HG02973 (cell line): ENCODE measurements around the gene BRPF3.

Experiments
- ATAC-seq: cut with Tn5 transposase; IDR thresholded peaks from one replicate; pipeline ENCODE4 v1.9.1; 2021; ENCODE audit warnings: moderate library complexity; ENCODE audit not compliant: unreplicated experiment

BRPF3 gene

DNA sequence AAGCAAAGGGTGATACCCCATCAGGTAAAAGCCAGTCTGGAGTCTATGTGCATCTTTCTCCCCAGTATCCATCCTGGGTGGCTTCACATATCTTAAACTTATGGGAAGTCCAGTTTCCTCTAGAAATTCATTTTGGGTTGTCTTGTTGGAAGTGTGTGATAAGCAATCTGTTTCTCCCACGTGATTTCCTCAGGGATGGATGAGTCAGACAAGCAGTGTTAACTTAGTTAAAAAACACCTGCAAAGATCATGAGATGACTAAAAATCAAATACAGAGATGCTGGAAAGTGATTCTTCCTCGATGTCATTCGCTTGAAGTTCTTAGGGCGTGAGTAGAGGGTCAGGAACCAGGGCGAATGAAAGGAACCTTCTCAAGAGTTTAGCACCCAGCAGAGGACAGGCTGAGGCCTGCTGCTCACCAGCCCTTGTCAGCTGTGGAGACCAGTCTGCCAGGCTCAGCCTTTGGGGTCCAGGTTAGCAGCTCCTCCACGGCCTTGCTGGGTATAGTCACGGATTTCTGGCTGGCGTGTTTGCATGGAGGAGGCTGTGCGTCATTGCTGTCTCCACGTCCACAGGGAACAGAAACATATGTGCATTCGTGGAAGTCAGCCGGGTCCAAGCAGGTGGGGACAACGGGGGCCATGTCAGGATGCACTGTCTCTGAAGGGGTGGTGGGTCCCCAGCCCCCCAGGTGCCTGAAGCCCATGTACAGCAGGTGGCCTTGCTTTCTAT, 70.5 kb downstream of the BRPF3 start:
- no peak for ATAC-seq

DNA sequence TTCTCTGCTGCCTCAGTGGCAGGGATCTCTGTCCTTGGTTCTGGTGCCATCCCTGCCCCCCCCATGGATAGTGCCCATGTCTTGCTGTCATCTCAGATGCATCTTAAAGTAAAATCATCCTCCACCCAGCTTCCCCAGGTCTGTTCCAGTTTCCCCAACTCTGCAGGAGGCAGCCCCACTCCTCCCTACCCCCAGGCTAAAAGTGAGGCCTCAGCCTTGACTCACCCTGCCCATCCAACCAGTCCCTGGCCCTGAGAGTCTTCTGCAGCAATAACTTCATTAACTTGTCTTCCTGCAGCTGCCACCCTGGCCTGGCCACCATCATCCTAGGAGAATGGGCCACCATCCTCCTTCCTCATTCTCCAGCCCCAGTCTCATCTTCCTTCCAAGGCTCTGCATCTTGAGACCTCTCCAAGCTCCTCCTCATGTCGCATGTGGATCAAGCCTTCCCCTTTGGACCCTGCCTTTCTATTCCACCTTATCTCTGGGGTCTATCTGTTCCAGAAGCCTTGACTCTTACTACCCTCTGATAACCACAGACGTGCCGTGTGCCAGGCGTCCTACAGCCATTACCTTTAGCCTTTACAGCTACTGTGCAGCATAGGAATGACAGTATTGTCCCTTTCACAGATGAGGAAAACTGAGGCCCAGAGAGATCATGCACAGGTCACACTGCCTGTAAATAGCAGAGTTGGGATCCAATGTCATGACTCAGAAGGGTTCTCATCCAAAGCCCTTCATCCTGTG, 71.4 kb downstream of the BRPF3 start:
- no peak for ATAC-seq

DNA sequence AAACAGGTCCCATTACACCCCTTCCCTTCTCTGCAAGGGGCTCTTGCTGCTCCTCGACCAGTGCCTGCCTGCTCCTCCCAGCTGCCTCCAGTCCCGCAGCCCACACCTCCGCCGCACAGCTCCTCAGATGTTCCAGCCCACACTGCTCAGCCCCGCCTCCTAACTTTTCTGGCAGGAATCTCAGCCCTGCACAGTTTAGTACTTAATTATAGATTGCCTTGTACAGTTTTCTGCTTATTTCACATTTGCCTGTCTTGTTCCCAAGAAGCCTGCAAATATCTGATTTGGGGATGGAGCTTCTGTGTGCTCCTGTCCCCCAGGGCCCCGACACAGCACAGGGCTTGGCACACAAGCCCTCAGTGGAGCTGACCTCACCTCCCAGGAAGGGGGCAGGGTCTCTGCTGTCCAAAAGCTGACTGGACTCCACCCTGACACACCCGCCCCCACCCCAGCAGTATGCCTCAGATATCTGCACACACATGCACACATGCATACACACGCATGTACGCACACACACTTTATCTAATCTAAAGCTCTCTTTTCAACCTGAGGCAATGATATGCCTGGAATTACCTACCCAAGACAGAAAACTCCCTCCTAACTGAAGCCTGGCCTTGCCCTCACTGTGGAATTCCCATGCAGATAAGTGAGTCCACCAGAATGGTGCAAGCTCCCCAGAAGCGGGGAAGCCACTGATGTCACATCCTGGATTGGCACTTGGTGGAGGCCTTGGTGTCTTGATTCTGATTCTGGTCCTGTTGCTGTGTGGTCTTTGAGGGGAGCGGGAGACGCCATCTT, 72.1 kb downstream of the BRPF3 start:
- ATAC-seq: no peak

DNA sequence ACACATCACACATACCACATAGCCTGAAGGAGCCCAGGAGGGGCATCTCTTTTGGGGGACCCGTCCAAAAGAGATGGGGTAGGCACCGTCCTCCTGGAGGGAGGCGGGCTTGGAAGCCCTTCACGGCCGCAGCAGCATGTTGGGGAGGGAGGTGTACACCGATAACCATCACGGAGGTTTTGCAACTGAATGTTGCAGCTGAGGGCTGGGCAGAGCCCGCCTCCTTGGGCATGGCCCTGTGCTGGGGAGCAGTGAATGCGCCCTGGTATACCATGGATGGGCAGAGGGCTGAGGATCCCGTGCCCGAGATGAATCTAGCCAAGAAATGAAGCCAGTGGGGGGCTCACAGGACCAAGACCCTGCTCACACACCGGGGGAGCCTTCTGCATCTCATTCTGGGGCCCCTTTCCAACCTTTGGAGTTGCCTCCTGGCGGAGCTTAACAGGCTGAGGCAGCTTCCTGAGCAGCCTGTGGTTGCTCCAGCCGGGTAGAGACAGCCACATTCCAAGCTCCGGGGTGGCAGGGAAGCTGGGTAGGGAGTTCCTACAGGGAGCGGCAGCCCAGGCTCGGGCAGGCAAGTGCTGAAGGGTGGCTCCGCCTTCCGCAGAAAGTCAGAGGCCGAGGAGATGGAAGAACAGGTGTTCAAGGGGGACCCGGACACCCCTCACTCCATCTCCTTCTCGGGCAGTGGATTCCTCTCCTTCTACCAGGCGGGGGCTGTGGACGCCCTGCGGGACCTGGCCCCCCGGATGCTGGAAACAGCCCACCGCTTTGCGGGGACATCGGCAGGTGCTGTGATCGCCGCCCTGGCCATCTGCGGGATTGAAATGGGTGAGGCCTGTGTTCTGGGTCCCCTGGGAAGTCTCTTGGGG, 73.5 kb downstream of the BRPF3 start, which contains the start of gene PNPLA1:
PNPLA1 (plus strand) TSS at position 227 of the 872 bp plus-strand sequence; CDS start at position 627, 400 bp downstream.
- ATAC-seq: no peak

DNA sequence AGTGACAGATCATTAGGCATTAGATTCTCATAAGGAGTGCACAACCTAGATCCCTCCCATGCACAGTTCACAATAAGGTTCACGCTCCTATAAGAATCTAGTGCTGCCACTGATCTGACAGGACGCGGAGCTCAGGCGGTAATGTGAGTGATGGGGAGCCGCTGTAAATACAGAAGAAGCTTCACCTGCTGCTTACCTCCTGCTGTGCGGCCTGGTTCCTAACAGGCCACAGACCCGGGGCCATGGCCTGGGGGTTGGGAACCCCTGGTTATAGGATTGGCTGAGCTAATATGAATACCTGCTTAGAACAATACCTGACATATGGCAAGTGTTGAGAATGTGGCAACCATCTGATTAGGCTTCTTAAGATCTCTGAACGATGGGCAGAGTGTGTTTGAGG, 75.7 kb downstream of the BRPF3 start:
- no peak for ATAC-seq

DNA sequence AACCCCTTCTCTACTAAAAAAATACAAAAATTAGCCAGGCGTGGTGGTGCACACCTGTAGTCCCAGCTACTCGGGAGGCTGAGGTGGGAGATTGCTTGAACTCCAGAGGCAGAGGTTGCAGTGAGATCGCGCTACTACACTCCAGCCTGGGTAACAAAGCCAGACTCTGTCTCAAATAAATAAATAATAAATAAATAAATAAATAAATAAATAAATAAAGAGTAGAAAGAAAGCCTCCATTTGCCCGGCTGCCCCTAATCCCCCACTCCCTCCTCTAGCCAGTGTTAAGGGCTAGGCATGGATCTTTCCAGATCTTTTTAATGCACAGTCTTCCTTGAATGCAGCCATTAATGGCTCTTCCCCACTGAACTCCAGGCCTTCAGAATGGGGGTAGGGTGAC, 76.5 kb downstream of the BRPF3 start:
- ATAC-seq: no peak

DNA sequence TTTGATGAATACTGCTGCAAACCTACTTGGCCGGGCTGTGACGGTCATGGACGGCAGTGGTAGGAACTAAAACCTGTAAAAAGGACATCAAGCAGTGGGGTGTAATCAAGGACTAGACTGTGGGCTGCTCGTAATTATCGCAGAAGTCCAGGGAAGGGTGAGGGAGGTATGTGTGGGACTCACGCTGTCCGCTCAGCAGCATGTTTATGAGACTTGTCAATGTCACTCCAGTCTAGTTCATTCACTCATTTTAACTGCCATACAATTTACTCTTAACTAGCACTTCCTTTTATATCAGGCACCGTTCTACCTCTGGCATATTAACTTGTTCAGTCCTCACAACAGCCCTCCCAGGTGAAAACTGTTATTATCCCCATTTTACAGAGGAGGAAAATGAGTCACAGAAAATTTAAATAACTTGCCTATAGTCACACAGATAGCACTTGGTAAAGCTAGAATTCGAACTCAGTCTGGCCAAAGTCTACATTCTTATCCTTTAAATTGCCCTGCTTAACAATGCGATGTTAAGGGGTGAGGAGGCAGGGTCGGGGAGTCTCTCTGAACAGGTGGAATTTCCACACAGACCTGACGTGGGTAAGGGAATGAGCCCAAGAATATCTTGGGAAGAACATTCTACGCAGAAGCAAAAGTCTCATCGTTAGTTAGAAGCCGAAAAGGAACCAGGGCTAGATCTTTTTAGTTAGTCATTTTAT, 77.4 kb downstream of the BRPF3 start:
- ATAC-seq: no peak

DNA sequence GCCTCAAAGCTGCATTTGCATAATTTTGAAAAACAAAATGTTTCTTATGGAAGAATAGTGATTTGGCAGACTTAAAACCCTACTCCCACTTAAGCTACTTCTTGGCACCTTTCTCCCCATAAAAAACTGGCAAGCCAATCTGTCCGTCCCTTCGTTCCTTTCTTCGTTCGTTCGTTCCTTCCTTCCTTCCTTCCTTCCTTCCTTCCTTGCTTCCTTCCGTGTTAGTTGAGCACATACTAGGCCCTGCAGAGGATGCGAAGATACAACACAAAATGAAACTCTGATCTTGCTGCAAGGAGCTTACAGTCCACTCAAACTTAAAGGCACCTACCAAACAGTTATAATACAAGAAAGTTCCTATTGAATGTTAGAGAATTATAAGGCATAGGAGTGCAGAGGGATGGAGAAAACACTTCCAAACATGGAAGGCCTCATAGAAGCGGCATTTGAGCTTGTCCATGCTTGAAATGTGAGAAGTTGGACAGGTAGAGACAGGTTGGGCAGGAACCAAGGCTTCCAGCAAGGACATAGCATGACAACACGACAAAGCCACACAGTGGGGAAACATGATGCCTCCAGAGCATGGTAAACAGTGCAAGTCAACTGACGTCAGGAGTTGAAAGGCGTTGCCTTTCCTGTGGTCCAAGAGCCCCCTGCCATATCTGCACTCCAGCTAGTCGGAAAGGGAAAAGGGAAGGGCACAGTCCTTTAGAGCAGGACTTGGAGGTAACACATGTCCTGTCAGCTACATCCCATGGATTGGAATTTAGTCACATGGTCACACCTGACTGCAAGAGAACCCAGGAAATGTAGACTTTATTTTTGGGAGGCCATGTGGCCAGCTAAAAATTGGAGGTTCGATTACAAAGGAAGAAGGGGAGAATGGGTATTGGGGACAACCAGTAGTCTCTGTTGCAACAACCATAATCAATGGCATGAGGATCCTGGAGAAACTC, 80.3 kb downstream of the BRPF3 start:
- ATAC-seq: no peak

DNA sequence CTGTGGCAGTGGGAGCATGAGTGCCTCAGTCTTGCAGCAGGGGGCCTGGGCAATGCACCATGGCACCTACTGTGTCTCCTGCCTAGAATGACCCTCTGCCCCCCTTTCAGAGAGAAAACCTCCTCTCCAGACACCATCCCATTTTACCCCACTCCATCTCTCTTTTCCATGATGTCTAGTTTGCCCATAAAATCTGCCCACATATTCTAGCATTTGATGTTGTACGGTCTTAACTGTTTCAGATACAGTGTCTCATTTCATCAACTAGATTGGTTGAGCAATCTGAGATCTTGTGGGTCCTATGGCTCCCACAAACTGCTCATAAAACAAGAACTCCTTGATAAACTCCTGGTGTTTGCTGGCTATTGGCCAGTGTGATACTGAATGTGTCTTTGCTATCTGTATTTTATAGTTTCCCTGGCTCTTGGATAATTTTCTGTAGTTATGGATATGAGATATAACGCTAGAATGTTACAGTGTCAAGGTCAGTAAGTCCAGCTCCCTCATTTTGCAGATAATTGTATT, 81.5 kb downstream of the BRPF3 start:
- ATAC-seq: no peak

DNA sequence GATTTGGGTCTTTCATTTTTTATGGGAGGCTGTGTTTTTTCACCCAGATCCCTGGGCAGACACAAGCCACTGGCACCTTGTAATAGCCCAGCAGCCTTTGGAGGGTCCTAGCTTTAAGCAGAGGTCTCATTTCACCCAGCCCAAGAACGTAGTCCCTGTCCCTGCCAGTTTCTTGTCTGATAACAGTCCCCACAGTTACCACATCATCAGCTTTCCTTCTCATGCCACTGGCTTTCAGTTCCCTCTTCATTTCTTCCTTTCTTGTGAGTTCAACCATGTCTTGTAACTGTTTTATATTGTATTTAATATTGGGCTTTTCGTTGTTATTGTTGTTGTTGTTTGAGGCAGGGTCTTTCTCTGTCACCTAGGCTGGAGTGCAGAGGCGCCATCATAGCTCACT, 83.9 kb downstream of the BRPF3 start:
- ATAC-seq: no peak

DNA sequence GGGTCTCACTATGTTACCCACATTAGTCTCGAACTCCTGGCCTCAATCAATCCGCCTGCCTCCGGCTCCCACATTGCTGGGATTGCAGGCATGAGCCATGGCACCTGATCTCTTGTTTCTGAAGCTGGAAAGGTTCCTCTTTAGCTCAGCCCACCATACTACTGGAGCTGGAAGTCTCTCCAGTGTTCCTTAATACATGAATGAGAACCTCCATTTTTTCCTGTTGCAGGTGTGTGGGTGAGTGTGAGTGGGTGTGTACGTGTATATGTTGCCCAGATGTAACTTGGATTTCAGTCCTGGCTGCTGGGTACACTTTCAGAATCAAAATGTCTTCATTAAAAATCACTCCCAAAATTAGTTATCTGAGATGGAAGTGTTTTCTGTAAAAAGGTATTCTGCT, 84.4 kb downstream of the BRPF3 start:
- ATAC-seq: no peak
